HG03108 (cell line): ENCODE results near the gene ADAMTS14.

ENCODE experiments used
- ATAC-seq: cut with Tn5 transposase; IDR thresholded peaks from one replicate; pipeline ENCODE4 v1.9.1; 2021; ENCODE audit warnings: moderate library complexity; ENCODE audit not compliant: unreplicated experiment

Gene ADAMTS14

GRCh38 chr10:70748305-70748704 is 76.0 kb downstream of the ADAMTS14 start:
- no peak for ATAC-seq

- no peak for ATAC-seq
Measured at GRCh38 chr10:70748801-70749573, 76.7 kb downstream of the ADAMTS14 start.

- no peak for ATAC-seq
Measured at GRCh38 chr10:70749756-70750155, 77.5 kb downstream of the ADAMTS14 start.

- no peak for ATAC-seq
Measured at GRCh38 chr10:70750156-70750703, 77.9 kb downstream of the ADAMTS14 start.

- ATAC-seq, result no peak
Measured at GRCh38 chr10:70751356-70751755, 79.0 kb downstream of the ADAMTS14 start.

GRCh38 chr10:70751991-70752390 is 79.7 kb downstream of the ADAMTS14 start:
- no peak for ATAC-seq

- ATAC-seq, result no peak
Measured at GRCh38 chr10:70752571-70752970, 80.3 kb downstream of the ADAMTS14 start.

GRCh38 chr10:70753026-70753663 is 80.8 kb downstream of the ADAMTS14 start:
- ATAC-seq, result no peak

GRCh38 chr10:70753841-70754621 is 81.7 kb downstream of the ADAMTS14 start:
- ATAC-seq, result no peak

- ATAC-seq, result no peak
Measured at GRCh38 chr10:70756700-70757360, 84.5 kb downstream of the ADAMTS14 start.

GRCh38 chr10:70757856-70758255 is 85.5 kb downstream of the ADAMTS14 start:
- ATAC-seq, result no peak

GRCh38 chr10:70758757-70759514 is 86.6 kb downstream of the ADAMTS14 start:
- no peak for ATAC-seq

- ATAC-seq, result no peak
Measured at GRCh38 chr10:70759781-70760180, 87.5 kb downstream of the ADAMTS14 start.

GRCh38 chr10:70760271-70760787 is 88.0 kb downstream of the ADAMTS14 start:
- no peak for ATAC-seq

- no peak for ATAC-seq
Measured at GRCh38 chr10:70761031-70761601, 88.8 kb downstream of the ADAMTS14 start.

- no peak for ATAC-seq
Measured at GRCh38 chr10:70761727-70762350, 89.5 kb downstream of the ADAMTS14 start.

- no peak for ATAC-seq
Measured at GRCh38 chr10:70762441-70763175, 90.3 kb downstream of the ADAMTS14 start.

GRCh38 chr10:70763567-70763966 is 91.3 kb downstream of the ADAMTS14 start:
- ATAC-seq, result no peak
